HepG2 (cell line): Measurements from ENCODE around the gene SH3PXD2A. TPM values are rescaled to one million over a fixed set of nuclear protein-coding genes. Genes with fewer than 3 reads are reported as not detected.
A peak's percentile ranks its signal among the peaks of the same experiment; 100 is the strongest.

ENCODE experiments used
- BRD4 ChIP-seq: sonication (generic); formaldehyde crosslinking; IDR thresholded peaks from 2 replicates; pipeline ENCODE4 v1.4.0; 2020; ENCODE audit warnings: missing genetic modification reagents
- ONECUT2 ChIP-seq: sonication (generic); formaldehyde crosslinking; IDR thresholded peaks from 2 replicates; pipeline ENCODE4 v1.4.0; 2020; ENCODE audit warnings: missing genetic modification reagents
- PAF1 ChIP-seq: IDR thresholded peaks from 2 replicates; pipeline ENCODE4 v1.6.1; 2016; ENCODE audit warnings: missing genetic modification reagents, missing compliant biosample characterization
- PLRG1 ChIP-seq: fragments of 450-650 bp; conservative IDR thresholded peaks from 2 replicates; pipeline ENCODE4 v1.6.1; 2016
- POGZ ChIP-seq: sonication (generic); formaldehyde crosslinking; IDR thresholded peaks from 2 replicates; pipeline ENCODE4 v1.4.0; 2020; ENCODE audit warnings: mild to moderate bottlenecking, missing genetic modification reagents
- RAD51 ChIP-seq: fragments of 450-650 bp; IDR thresholded peaks from 2 replicates; pipeline ENCODE4 v1.6.1; 2016; ENCODE audit warnings: borderline replicate concordance
- THAP11 ChIP-seq: IDR thresholded peaks from 2 replicates; pipeline ENCODE4 v1.6.1; 2016; ENCODE audit warnings: missing biosample characterization, missing genetic modification reagents
- ZBTB3 ChIP-seq: sonication (generic); formaldehyde crosslinking; IDR thresholded peaks from 2 replicates; pipeline ENCODE4 v1.4.0; 2020; ENCODE audit warnings: low read depth, mild to moderate bottlenecking, moderate library complexity, missing genetic modification reagents, borderline replicate concordance
- ZNF3 ChIP-seq: IDR thresholded peaks from 2 replicates; pipeline ENCODE4 v1.7.0; 2017; ENCODE audit warnings: inconsistent platforms
- ZNF343 ChIP-seq: sonication (generic); formaldehyde crosslinking; IDR thresholded peaks from 2 replicates; pipeline ENCODE4 v1.4.0; 2020; ENCODE audit warnings: mild to moderate bottlenecking, missing genetic modification reagents
- ZNF382 ChIP-seq: sonication (generic); formaldehyde crosslinking; IDR thresholded peaks from 2 replicates; pipeline ENCODE4 v1.5.0; 2020; ENCODE audit warnings: missing genetic modification reagents, mild to moderate bottlenecking, borderline replicate concordance
- ZNF597 ChIP-seq: sonication (generic); formaldehyde crosslinking; IDR thresholded peaks from 2 replicates; pipeline ENCODE4 v1.5.0; 2020; ENCODE audit warnings: missing genetic modification reagents
- ZNF678 ChIP-seq: sonication (generic); formaldehyde crosslinking; IDR thresholded peaks from 2 replicates; pipeline ENCODE4 v1.4.0; 2020; ENCODE audit warnings: mild to moderate bottlenecking, missing genetic modification reagents
- ZNF709 ChIP-seq: sonication (generic); formaldehyde crosslinking; IDR thresholded peaks from 2 replicates; pipeline ENCODE4 v1.5.0; 2020; ENCODE audit warnings: mild to moderate bottlenecking, missing genetic modification reagents
- polyA plus RNA-seq, 8 experiments: library from polyadenylated mRNA; depleted of rRNA in 3 of 8; stranded (reverse) in 7 of 8; unstranded in 1 of 8; fragments of >200 nt; fragmentation: Illumina TruSeq in 4 of 8; extraction: Trizol in 4 of 8; gene quantifications; 2 replicates each; pipeline versions ENCODE4 v1.2.1 to v1.2.3, GENCODE V29; 2011 to 2016; ENCODE audit warnings: low read depth in 4 of 8, missing spikeins in 1 of 8, mixed read lengths in 1 of 8; ENCODE audit not compliant: insufficient read depth in 1 of 8
- total RNA-seq, 5 experiments: library from RNA; depleted of rRNA; stranded (reverse); fragments of >200 nt; fragmentation: Illumina TruSeq; extraction: Trizol; gene quantifications; 2 replicates each; pipeline ENCODE4 v1.2.3, GENCODE V29; 2016; ENCODE audit warnings: low read depth in 1 of 5
- TF ChIP-seq, protein P1 (sequence below): sonication (generic); formaldehyde crosslinking; IDR thresholded peaks from 2 replicates; pipeline ENCODE4 v1.5.0; 2020; ENCODE audit warnings: missing genetic modification reagents
- TF ChIP-seq, protein P2 (sequence below): IDR thresholded peaks from 2 replicates; pipeline ENCODE4 v1.6.1; 2016; ENCODE audit warnings: low read depth, missing genetic modification reagents, missing compliant biosample characterization
- TF ChIP-seq, protein P3 (sequence below), 2 experiments: fragments of 450-650 bp in 1 of 2; sonication (generic) in 1 of 2; formaldehyde crosslinking; IDR thresholded peaks; 2 replicates each; pipeline versions ENCODE4 v1.5.0 to v1.8.0; 2020 to 2022; ENCODE audit warnings: mild to moderate bottlenecking in 1 of 2, missing genetic modification reagents in 1 of 2
- TF ChIP-seq, protein P4 (sequence below): sonication (generic); formaldehyde crosslinking; IDR thresholded peaks from 2 replicates; pipeline ENCODE4 v1.5.0; 2020; ENCODE audit warnings: mild to moderate bottlenecking, missing genetic modification reagents

Gene SH3PXD2A
- total and polyA plus RNA-seq, 2 of the 13 experiments (the other 11 are each of a cell fraction or from before 2014, with no cell fraction given), result 11.1 to 11.3 TPM

GRCh38 chr10:103854265-103854685 lies 1.1 kb downstream of the SH3PXD2A start (continued):
- TF ChIP-seq, protein P1, sequence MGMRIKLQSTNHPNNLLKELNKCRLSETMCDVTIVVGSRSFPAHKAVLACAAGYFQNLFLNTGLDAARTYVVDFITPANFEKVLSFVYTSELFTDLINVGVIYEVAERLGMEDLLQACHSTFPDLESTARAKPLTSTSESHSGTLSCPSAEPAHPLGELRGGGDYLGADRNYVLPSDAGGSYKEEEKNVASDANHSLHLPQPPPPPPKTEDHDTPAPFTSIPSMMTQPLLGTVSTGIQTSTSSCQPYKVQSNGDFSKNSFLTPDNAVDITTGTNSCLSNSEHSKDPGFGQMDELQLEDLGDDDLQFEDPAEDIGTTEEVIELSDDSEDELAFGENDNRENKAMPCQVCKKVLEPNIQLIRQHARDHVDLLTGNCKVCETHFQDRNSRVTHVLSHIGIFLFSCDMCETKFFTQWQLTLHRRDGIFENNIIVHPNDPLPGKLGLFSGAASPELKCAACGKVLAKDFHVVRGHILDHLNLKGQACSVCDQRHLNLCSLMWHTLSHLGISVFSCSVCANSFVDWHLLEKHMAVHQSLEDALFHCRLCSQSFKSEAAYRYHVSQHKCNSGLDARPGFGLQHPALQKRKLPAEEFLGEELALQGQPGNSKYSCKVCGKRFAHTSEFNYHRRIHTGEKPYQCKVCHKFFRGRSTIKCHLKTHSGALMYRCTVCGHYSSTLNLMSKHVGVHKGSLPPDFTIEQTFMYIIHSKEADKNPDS (CRISPR knock-in tag), result no peak
- no peak for TF ChIP-seq ZNF709 (CRISPR knock-in tag)
- peak; percentile 56; the same call in 1 of the 2 replicates for TF ChIP-seq THAP11 (CRISPR knock-in tag)
- no peak for TF ChIP-seq ZNF3 (CRISPR knock-in tag)
- no peak for TF ChIP-seq PAF1 (CRISPR knock-in tag)
- TF ChIP-seq ZNF678 (CRISPR knock-in tag), result no peak
- no peak for TF ChIP-seq ONECUT2 (CRISPR knock-in tag)
- TF ChIP-seq ZNF343 (CRISPR knock-in tag), result 0 out of 2 replicates have a peak, but pooled peaks have one; percentile 25
- no peak for TF ChIP-seq BRD4 (CRISPR knock-in tag)
- TF ChIP-seq, protein P2, sequence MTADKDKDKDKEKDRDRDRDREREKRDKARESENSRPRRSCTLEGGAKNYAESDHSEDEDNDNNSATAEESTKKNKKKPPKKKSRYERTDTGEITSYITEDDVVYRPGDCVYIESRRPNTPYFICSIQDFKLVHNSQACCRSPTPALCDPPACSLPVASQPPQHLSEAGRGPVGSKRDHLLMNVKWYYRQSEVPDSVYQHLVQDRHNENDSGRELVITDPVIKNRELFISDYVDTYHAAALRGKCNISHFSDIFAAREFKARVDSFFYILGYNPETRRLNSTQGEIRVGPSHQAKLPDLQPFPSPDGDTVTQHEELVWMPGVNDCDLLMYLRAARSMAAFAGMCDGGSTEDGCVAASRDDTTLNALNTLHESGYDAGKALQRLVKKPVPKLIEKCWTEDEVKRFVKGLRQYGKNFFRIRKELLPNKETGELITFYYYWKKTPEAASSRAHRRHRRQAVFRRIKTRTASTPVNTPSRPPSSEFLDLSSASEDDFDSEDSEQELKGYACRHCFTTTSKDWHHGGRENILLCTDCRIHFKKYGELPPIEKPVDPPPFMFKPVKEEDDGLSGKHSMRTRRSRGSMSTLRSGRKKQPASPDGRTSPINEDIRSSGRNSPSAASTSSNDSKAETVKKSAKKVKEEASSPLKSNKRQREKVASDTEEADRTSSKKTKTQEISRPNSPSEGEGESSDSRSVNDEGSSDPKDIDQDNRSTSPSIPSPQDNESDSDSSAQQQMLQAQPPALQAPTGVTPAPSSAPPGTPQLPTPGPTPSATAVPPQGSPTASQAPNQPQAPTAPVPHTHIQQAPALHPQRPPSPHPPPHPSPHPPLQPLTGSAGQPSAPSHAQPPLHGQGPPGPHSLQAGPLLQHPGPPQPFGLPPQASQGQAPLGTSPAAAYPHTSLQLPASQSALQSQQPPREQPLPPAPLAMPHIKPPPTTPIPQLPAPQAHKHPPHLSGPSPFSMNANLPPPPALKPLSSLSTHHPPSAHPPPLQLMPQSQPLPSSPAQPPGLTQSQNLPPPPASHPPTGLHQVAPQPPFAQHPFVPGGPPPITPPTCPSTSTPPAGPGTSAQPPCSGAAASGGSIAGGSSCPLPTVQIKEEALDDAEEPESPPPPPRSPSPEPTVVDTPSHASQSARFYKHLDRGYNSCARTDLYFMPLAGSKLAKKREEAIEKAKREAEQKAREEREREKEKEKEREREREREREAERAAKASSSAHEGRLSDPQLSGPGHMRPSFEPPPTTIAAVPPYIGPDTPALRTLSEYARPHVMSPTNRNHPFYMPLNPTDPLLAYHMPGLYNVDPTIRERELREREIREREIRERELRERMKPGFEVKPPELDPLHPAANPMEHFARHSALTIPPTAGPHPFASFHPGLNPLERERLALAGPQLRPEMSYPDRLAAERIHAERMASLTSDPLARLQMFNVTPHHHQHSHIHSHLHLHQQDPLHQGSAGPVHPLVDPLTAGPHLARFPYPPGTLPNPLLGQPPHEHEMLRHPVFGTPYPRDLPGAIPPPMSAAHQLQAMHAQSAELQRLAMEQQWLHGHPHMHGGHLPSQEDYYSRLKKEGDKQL, result no peak
- TF ChIP-seq POGZ (CRISPR knock-in tag), result no peak; the same call in 1 of the 2 replicates
- TF ChIP-seq, protein P3, sequence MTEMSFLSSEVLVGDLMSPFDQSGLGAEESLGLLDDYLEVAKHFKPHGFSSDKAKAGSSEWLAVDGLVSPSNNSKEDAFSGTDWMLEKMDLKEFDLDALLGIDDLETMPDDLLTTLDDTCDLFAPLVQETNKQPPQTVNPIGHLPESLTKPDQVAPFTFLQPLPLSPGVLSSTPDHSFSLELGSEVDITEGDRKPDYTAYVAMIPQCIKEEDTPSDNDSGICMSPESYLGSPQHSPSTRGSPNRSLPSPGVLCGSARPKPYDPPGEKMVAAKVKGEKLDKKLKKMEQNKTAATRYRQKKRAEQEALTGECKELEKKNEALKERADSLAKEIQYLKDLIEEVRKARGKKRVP (CRISPR knock-in tag; IDR thresholded peaks at IDR 0.05), result no peak; a peak in 1 of 4 replicates
- no peak for TF ChIP-seq ZNF382 (CRISPR knock-in tag)
- no peak for TF ChIP-seq RAD51
- no peak for TF ChIP-seq ZNF597 (CRISPR knock-in tag)
- TF ChIP-seq, protein P4, sequence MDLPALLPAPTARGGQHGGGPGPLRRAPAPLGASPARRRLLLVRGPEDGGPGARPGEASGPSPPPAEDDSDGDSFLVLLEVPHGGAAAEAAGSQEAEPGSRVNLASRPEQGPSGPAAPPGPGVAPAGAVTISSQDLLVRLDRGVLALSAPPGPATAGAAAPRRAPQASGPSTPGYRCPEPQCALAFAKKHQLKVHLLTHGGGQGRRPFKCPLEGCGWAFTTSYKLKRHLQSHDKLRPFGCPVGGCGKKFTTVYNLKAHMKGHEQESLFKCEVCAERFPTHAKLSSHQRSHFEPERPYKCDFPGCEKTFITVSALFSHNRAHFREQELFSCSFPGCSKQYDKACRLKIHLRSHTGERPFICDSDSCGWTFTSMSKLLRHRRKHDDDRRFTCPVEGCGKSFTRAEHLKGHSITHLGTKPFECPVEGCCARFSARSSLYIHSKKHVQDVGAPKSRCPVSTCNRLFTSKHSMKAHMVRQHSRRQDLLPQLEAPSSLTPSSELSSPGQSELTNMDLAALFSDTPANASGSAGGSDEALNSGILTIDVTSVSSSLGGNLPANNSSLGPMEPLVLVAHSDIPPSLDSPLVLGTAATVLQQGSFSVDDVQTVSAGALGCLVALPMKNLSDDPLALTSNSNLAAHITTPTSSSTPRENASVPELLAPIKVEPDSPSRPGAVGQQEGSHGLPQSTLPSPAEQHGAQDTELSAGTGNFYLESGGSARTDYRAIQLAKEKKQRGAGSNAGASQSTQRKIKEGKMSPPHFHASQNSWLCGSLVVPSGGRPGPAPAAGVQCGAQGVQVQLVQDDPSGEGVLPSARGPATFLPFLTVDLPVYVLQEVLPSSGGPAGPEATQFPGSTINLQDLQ (CRISPR knock-in tag), result no peak
- no peak for TF ChIP-seq ZBTB3
- TF ChIP-seq PLRG1, result no peak
